A549 (cell line): ENCODE measurements around the gene ATP8A2. TPM values are rescaled to one million over a fixed set of nuclear protein-coding genes. Genes with fewer than 3 reads are reported as not detected.
A peak's percentile ranks its signal among the peaks of the same experiment; 100 is the strongest.

ENCODE experiments used
- ATAC-seq, 2 experiments: fragments of 200-7000 bp in 1 of 2; fragments of >200 bp in 1 of 2; cut with Nextera tagmentation in 1 of 2; cut with Tn5 transposase in 1 of 2; 3 replicates each; pipeline versions ENCODE4 v1.8.0 to v1.9.1; 2018 to 2020; ENCODE audit warnings: mild to moderate bottlenecking in 1 of 2, moderate library complexity in 1 of 2
- CTCF ChIA-PET: fragments of 300-600 bp; sonication (Branson Sonifier 250); formaldehyde crosslinking; extraction: SDS; loops from one replicate; lab custom pipeline; 2021; ENCODE audit warnings: antibody characterized with exemption, inconsistent platforms; lab: Yijun Ruan, JAX
- POLR2A ChIA-PET: fragments of 350-600 bp; formaldehyde crosslinking; extraction: SDS; loops from one replicate; lab custom pipeline; 2021; ENCODE audit warnings: antibody characterized with exemption, inconsistent platforms; lab: Yijun Ruan, JAX
- DNase-seq, 2 experiments: peaks; one replicate each; pipeline versions ENCODE4 v3.0.0 to v3.0.0-alpha.2; 2011 to 2016; ENCODE audit warnings: low read depth in 1 of 2, low spot score in 1 of 2
- FAIRE-seq: peaks from 2 replicates; lab custom pipeline; 2011; peaks lifted over from hg19 to GRCh38; lab: Jason Lieb, UNC
- H3K27ac ChIP-seq, 2 experiments: fragments of >200 bp; sonication (Bioruptor Twin); formaldehyde crosslinking; 3 replicates each; pipeline ENCODE4 v1.5.1; 2016 to 2017
- H3K4me1 ChIP-seq: fragments of >200 bp; sonication (Bioruptor Twin); formaldehyde crosslinking; 3 replicates; pipeline ENCODE4 v1.6.1; 2016
- H3K4me2 ChIP-seq: fragments of >200 bp; sonication (Bioruptor Twin); formaldehyde crosslinking; 3 replicates; pipeline ENCODE4 v1.6.1; 2016
- H3K4me3 ChIP-seq: fragments of >200 bp; sonication (Bioruptor Twin); formaldehyde crosslinking; 3 replicates; pipeline ENCODE4 v1.5.1; 2016
- H3K9me3 ChIP-seq: fragments of >200 bp; sonication (Bioruptor Twin); formaldehyde crosslinking; 3 replicates; pipeline ENCODE4 v1.6.1; 2016
- CBX2 ChIP-seq: fragments of 200-600 bp; sonication (generic); IDR thresholded peaks from 2 replicates; pipeline ENCODE4 v1.6.1; 2016; ENCODE audit warnings: low read depth, mild to moderate bottlenecking, borderline replicate concordance
- CEBPB ChIP-seq, 2 experiments: fragments of >200 bp in 1 of 2; sonication (Bioruptor Twin) in 1 of 2; formaldehyde crosslinking in 1 of 2; IDR thresholded peaks; 2 replicates each; pipeline ENCODE4 v1.6.1; 2012 to 2016
- EHMT2 ChIP-seq: fragments of 200-600 bp; sonication (generic); IDR thresholded peaks from 2 replicates; pipeline ENCODE4 v1.6.1; 2016; ENCODE audit warnings: antibody characterized with exemption, low read depth, mild to moderate bottlenecking, moderate library complexity
- ESRRA ChIP-seq: fragments of 150-350 bp; IDR thresholded peaks from 2 replicates; pipeline ENCODE4 v1.6.1; 2014; ENCODE audit warnings: mild to moderate bottlenecking, low read length, borderline replicate concordance
- FOXS1 ChIP-seq: fragments of 250-450 bp; sonication (Bioruptor Pico); IDR thresholded peaks from 2 replicates; pipeline ENCODE4 v1.5.0; 2020; ENCODE audit warnings: mild to moderate bottlenecking, moderate library complexity
- GATA3 ChIP-seq: IDR thresholded peaks from 2 replicates; pipeline ENCODE4 v1.6.1; 2012; ENCODE audit warnings: borderline replicate concordance
- JUN ChIP-seq, 2 experiments: fragments of >200 bp; sonication (Bioruptor Twin); formaldehyde crosslinking; IDR thresholded peaks; 2 replicates in 1 of 2; 3 replicates in 1 of 2; pipeline ENCODE4 v1.6.1; 2016 to 2017
- JUNB ChIP-seq: fragments of >200 bp; sonication (Bioruptor Twin); formaldehyde crosslinking; IDR thresholded peaks from 2 replicates; pipeline ENCODE4 v1.6.1; 2016
- KDM1A ChIP-seq: fragments of 200-600 bp; sonication (generic); IDR thresholded peaks from 2 replicates; pipeline ENCODE4 v1.6.1; 2016; ENCODE audit warnings: low read depth, mild to moderate bottlenecking
- MAZ ChIP-seq: fragments of 150-350 bp; IDR thresholded peaks from 2 replicates; pipeline ENCODE4 v1.6.1; 2014; ENCODE audit warnings: antibody characterized with exemption, low read depth, low read length, borderline replicate concordance
- NFE2L2 ChIP-seq: fragments of 150-350 bp; conservative IDR thresholded peaks from 2 replicates; pipeline ENCODE4 v1.6.1; 2014; ENCODE audit warnings: low read length
- NPAS2 ChIP-seq: fragments of 250-450 bp; sonication (Bioruptor Pico); IDR thresholded peaks from 2 replicates; pipeline ENCODE4 v1.8.0; 2022; ENCODE audit warnings: mild to moderate bottlenecking, moderate library complexity, borderline replicate concordance
- POLR2A ChIP-seq: IDR thresholded peaks from 2 replicates; pipeline ENCODE4 v1.6.1; 2012; ENCODE audit warnings: mild to moderate bottlenecking, low read length
- RARB ChIP-seq: fragments of 250-450 bp; sonication (Bioruptor Pico); IDR thresholded peaks from 2 replicates; pipeline ENCODE4 v1.8.0; 2021; ENCODE audit warnings: mild to moderate bottlenecking, moderate library complexity
- RNF2 ChIP-seq: fragments of 200-600 bp; sonication (generic); IDR thresholded peaks from 2 replicates; pipeline ENCODE4 v1.6.1; 2016; ENCODE audit warnings: low read depth, mild to moderate bottlenecking, antibody characterized with exemption, moderate library complexity, borderline replicate concordance
- SMC3 ChIP-seq: fragments of >200 bp; sonication (Bioruptor Twin); formaldehyde crosslinking; IDR thresholded peaks from 3 replicates; pipeline ENCODE4 v1.6.1; 2018; ENCODE audit warnings: inconsistent platforms
- SREBF2 ChIP-seq: fragments of 450-650 bp; IDR thresholded peaks from 2 replicates; pipeline ENCODE4 v1.6.1; 2014; ENCODE audit warnings: mild to moderate bottlenecking, moderate library complexity
- ZFP36 ChIP-seq: fragments of 450-650 bp; IDR thresholded peaks from 2 replicates; pipeline ENCODE4 v1.6.1; 2014; ENCODE audit warnings: borderline replicate concordance; ENCODE audit not compliant: partially characterized antibody
- ZSCAN20 ChIP-seq: fragments of 250-450 bp; sonication (Bioruptor Pico); IDR thresholded peaks from 2 replicates; pipeline ENCODE4 v1.8.0; 2022; ENCODE audit warnings: mild to moderate bottlenecking, moderate library complexity
- WGBS: methylation state at CpG from one replicate; pipeline ENCODE4 v1.1.6; 2017; ENCODE audit errors: missing lambda C conversion rate; 5-methylcytosine and 5-hydroxymethylcytosine counted together
- polyA plus RNA-seq, 4 experiments: library from polyadenylated mRNA; depleted of rRNA in 3 of 4; stranded (reverse); fragments of >200 nt; fragmentation: RNase III in 1 of 4; extraction: RNeasy Plus Mini Kit Qiagen cat#74134 plus additional on column Dnase treatment in 1 of 4; gene quantifications; 2 replicates in 3 of 4; 3 replicates in 1 of 4; pipeline ENCODE4 v1.2.3, GENCODE V29; 2011 to 2017
- TF ChIP-seq, protein P1 (sequence below): IDR thresholded peaks from 2 replicates; pipeline ENCODE4 v1.6.1; 2012
- TF ChIP-seq, protein P2 (sequence below): fragments of 150-350 bp; IDR thresholded peaks from 2 replicates; pipeline ENCODE4 v1.6.1; 2014; ENCODE audit warnings: low read depth, mild to moderate bottlenecking, low read length
- TF ChIP-seq, protein P3 (sequence below): fragments of 200-600 bp; sonication (generic); IDR thresholded peaks from 2 replicates; pipeline ENCODE4 v1.6.1; 2016; ENCODE audit warnings: antibody characterized with exemption, mild to moderate bottlenecking, moderate library complexity
- TF ChIP-seq, protein P4 (sequence below): fragments of 250-450 bp; sonication (Bioruptor Pico); IDR thresholded peaks from 2 replicates; pipeline ENCODE4 v1.5.0; 2020; ENCODE audit warnings: low read depth, mild to moderate bottlenecking, moderate library complexity
- TF ChIP-seq, protein P5 (sequence below): IDR thresholded peaks from 2 replicates; pipeline ENCODE4 v1.6.1; 2012

Gene ATP8A2
- polyA plus RNA-seq, 2 of the 4 experiments (the other 2 are of a cell fraction): 0.03 TPM; not detected in 1

DNA sequence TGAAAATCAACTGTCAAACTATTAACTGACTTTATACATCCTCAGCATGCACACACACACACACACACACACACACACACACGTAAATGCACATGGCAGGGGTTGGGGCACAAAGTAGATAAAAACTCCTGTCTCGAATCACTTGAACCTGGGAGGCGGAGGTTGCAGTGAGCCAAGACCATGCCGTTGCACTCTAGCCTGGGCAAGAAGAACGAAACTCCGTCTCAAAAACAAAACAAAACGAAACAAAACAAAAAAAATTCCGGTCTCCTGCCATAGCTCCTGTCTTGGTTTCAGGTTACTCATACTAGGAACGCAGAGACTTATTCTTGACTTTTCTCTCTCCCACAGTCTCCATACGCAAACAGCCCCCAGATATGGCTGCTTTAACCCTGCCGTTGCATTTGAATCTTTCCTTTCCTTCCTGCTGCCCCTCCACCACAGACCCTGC lies 531.1 kb downstream of the ATP8A2 start:
- CTCF ChIA-PET: interaction anchor here (0.6 to 1.1 kb wide), 2 partner anchors 26 to 46 kb away, joined by 3 read pairs; no protein-coding TSS in a partner anchor
- POLR2A ChIA-PET: no interaction called here
- no peak overlapping the region for H3K4me3 ChIP-seq
- ATAC-seq: no peak
- H3K9me3 ChIP-seq: no peaks in the 10 kb centered on the region
- no peak for DNase-seq
- H3K27ac ChIP-seq: no peak overlapping the region
- no peak for FAIRE-seq
- no peak overlapping the region for H3K4me2 ChIP-seq
- WGBS: 43% methylated on average over 11 of the region's 11 CpGs
- TF ChIP-seq RNF2 (0 out of 2 replicates have a peak, but pooled peaks have one; percentile 18), POLR2A (no peak), SMC3 (no peak), CEBPB (IDR thresholded peaks at IDR 0.05) (no peak)
- H3K4me1 ChIP-seq: no peaks in the 10 kb centered on the region

DNA sequence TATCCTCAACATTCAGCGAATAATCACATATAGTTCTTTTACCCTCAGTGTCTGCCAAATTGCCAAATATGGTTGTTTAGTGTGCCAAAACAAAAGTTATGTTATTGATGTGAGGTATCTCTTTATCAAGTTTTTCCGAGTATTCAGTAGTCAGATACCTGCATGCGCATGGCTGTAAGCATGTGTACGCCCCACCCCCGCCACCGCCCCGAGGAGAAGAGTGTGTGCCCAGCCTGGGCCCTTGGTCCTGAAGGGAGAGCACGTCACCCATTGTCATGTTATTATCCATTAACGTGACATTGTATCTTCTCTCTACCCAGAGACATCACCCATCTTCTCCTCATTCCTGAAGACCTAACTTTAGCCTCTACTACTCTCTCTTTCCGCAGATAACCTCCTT lies 533.1 kb downstream of the ATP8A2 start:
- ChIA-PET CTCF (no interaction called here), POLR2A (no interaction called here)
- no peak for TF ChIP-seq ZFP36
- TF ChIP-seq SREBF2: no peak
- TF ChIP-seq GATA3: no peak
- ATAC-seq (no peak), FAIRE-seq (no peak), DNase-seq (no peak)
- no peak overlapping the region for H3K4me3 ChIP-seq
- no peak overlapping the region for H3K27ac ChIP-seq
- no peak overlapping the region for H3K4me2 ChIP-seq
- no peaks in the 10 kb centered on the region for H3K4me1 ChIP-seq
- H3K9me3 ChIP-seq: no peaks in the 10 kb centered on the region
- 30% methylated on average over 7 of the region's 10 CpGs for WGBS

DNA sequence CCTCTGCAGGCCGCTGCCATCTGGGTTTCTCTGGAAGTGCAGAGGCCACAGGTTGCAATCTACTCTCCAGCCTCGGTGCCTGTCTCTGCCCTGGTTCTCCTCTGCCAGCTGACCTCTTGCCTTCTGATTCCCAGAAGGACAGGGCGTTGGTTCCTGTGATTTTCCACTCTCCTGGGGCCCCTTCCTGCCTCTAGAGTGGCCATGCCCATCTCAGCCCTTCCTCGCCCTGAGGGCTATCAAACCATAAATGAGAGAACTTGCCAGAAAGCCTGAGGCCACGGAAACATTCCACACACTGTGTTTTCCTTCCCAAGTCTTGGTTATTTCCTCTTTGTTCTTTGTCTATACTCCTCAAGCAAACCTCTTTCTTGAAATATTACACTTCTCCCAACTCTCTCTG lies 533.8 kb downstream of the ATP8A2 start:
- DNase-seq (no peak), FAIRE-seq (no peak)
- no peaks in the 10 kb centered on the region for H3K9me3 ChIP-seq
- CTCF ChIA-PET: no interaction called here
- H3K4me3 ChIP-seq: no peak overlapping the region
- POLR2A ChIA-PET: no interaction called here
- TF ChIP-seq, protein P1, sequence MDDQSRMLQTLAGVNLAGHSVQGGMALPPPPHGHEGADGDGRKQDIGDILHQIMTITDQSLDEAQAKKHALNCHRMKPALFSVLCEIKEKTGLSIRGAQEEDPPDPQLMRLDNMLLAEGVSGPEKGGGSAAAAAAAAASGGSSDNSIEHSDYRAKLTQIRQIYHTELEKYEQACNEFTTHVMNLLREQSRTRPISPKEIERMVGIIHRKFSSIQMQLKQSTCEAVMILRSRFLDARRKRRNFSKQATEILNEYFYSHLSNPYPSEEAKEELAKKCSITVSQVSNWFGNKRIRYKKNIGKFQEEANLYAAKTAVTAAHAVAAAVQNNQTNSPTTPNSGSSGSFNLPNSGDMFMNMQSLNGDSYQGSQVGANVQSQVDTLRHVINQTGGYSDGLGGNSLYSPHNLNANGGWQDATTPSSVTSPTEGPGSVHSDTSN: no peak
- TF ChIP-seq ZSCAN20: no peak
- TF ChIP-seq MAZ: no peak
- TF ChIP-seq CBX2: no peak
- TF ChIP-seq ZFP36: no peak
- no peak for TF ChIP-seq ESRRA
- TF ChIP-seq JUNB: no peak
- no peak for TF ChIP-seq NPAS2 (CRISPR knock-in tag)
- TF ChIP-seq RARB: no peak
- TF ChIP-seq, protein P2, sequence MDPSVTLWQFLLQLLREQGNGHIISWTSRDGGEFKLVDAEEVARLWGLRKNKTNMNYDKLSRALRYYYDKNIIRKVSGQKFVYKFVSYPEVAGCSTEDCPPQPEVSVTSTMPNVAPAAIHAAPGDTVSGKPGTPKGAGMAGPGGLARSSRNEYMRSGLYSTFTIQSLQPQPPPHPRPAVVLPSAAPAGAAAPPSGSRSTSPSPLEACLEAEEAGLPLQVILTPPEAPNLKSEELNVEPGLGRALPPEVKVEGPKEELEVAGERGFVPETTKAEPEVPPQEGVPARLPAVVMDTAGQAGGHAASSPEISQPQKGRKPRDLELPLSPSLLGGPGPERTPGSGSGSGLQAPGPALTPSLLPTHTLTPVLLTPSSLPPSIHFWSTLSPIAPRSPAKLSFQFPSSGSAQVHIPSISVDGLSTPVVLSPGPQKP: no peak
- TF ChIP-seq POLR2A: no peak
- TF ChIP-seq, protein P3, sequence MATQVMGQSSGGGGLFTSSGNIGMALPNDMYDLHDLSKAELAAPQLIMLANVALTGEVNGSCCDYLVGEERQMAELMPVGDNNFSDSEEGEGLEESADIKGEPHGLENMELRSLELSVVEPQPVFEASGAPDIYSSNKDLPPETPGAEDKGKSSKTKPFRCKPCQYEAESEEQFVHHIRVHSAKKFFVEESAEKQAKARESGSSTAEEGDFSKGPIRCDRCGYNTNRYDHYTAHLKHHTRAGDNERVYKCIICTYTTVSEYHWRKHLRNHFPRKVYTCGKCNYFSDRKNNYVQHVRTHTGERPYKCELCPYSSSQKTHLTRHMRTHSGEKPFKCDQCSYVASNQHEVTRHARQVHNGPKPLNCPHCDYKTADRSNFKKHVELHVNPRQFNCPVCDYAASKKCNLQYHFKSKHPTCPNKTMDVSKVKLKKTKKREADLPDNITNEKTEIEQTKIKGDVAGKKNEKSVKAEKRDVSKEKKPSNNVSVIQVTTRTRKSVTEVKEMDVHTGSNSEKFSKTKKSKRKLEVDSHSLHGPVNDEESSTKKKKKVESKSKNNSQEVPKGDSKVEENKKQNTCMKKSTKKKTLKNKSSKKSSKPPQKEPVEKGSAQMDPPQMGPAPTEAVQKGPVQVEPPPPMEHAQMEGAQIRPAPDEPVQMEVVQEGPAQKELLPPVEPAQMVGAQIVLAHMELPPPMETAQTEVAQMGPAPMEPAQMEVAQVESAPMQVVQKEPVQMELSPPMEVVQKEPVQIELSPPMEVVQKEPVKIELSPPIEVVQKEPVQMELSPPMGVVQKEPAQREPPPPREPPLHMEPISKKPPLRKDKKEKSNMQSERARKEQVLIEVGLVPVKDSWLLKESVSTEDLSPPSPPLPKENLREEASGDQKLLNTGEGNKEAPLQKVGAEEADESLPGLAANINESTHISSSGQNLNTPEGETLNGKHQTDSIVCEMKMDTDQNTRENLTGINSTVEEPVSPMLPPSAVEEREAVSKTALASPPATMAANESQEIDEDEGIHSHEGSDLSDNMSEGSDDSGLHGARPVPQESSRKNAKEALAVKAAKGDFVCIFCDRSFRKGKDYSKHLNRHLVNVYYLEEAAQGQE: no peak
- TF ChIP-seq, protein P4, sequence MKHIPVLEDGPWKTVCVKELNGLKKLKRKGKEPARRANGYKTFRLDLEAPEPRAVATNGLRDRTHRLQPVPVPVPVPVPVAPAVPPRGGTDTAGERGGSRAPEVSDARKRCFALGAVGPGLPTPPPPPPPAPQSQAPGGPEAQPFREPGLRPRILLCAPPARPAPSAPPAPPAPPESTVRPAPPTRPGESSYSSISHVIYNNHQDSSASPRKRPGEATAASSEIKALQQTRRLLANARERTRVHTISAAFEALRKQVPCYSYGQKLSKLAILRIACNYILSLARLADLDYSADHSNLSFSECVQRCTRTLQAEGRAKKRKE (CRISPR knock-in tag): no peak
- TF ChIP-seq RNF2: no peak
- no peak for TF ChIP-seq JUN (IDR thresholded peaks at IDR 0.05)
- TF ChIP-seq NFE2L2: no peak
- no peak for TF ChIP-seq FOXS1 (CRISPR knock-in tag)
- TF ChIP-seq, protein P5, sequence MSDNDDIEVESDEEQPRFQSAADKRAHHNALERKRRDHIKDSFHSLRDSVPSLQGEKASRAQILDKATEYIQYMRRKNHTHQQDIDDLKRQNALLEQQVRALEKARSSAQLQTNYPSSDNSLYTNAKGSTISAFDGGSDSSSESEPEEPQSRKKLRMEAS: no peak
- no peak for TF ChIP-seq EHMT2
- no peak for TF ChIP-seq KDM1A
- TF ChIP-seq, all 56 proteins: peak for 0
- H3K27ac ChIP-seq: no peak overlapping the region
- no peak overlapping the region for H3K4me2 ChIP-seq
- ATAC-seq: no peak
- 10% methylated on average over 5 of the region's 5 CpGs for WGBS
- H3K4me1 ChIP-seq: no peaks in the 10 kb centered on the region
